Upper lobe of right lung (tissue), 1 donor: ENCODE results near the gene KCND1. TPM values are rescaled to one million over a fixed set of nuclear protein-coding genes. Genes with fewer than 3 reads are reported as not detected.

Experiments
- ATAC-seq: fragments of 200-7000 bp; cut with Tn5 transposase; one replicate; pipeline ENCODE4 v1.9.1; 2020; ENCODE audit warnings: mild to moderate bottlenecking, moderate library complexity
- DNase-seq: peaks from one replicate; pipeline ENCODE4 v3.0.0-alpha.2; 2020
- H3K27ac ChIP-seq: fragments of 200-600 bp; one replicate; pipeline ENCODE4 v1.8.0; 2022
- H3K27me3 ChIP-seq: fragments of 200-600 bp; one replicate; pipeline ENCODE4 v1.8.0; 2022; ENCODE audit warnings: mild to moderate bottlenecking
- H3K36me3 ChIP-seq: fragments of 200-600 bp; one replicate; pipeline ENCODE4 v1.8.0; 2022
- H3K4me1 ChIP-seq: fragments of 200-600 bp; one replicate; pipeline ENCODE4 v1.8.0; 2022
- H3K4me3 ChIP-seq: fragments of 200-600 bp; one replicate; pipeline ENCODE4 v1.8.0; 2022; ENCODE audit warnings: mild to moderate bottlenecking
- H3K9me3 ChIP-seq: fragments of 200-600 bp; one replicate; pipeline ENCODE4 v1.8.0; 2022
- CTCF ChIP-seq: fragments of 200-600 bp; IDR thresholded peaks from one replicate; pipeline ENCODE4 v1.8.0; 2022; ENCODE audit warnings: antibody characterized with exemption
- intact Hi-C: fragments of 100-400 bp; cut with DNase I; formaldehyde crosslinking; loops from one replicate; pipeline ENCODE4 v1.11.0; 2022
- total RNA-seq: library from RNA; stranded (reverse); fragmentation: NEBNext Ultra II Directional; extraction: Animal tissue kit (Norgen Biotek cat#: 25700); gene quantifications from one replicate; pipeline ENCODE4 v1.2.1, GENCODE V29; 2021
- donor health status: DM: no; HTN: yes; CAD: no; lungs with severe emphysema.

The KCND1 gene
- total RNA-seq, 1 donor from 2014 or later = 1.2 TPM

GRCh38 chrX:48978226-48978625 is 6.6 kb upstream of the KCND1 start:
- intact Hi-C loops = no loop called here
- ATAC-seq = no peak
- no peaks in the 10 kb centered on the region for H3K4me1 ChIP-seq

DNA sequence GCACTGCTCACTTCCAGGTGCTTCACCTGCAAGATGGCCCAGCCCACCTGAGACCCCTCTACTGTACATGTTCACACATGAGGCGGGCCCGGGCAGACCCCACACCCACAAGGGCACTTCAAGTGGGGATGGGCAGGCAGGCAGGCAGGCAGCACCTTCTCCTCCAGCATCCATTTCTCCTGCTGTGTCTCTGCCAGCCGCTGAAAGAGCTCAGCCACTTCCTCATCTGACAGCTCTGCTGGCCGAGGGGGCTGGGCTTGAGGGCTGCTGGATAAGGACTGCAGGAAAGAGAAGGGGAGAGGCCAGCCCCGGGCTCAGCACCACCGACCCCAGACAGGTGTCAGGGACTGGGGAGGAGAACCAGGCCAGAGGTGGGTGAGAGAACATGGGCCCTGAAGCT is 4.4 kb upstream of the KCND1 start:
- no peak for TF ChIP-seq CTCF
- no peak overlapping the region for H3K27ac ChIP-seq
- DNase-seq (no peak), ATAC-seq (no peak)
- peaks cover 19% of the 10 kb centered on the region for H3K36me3 ChIP-seq
- H3K4me3 ChIP-seq = no peak overlapping the region
- no peaks in the 10 kb centered on the region for H3K27me3 ChIP-seq
- intact Hi-C loops = no loop called here
- H3K9me3 ChIP-seq = no peaks in the 10 kb centered on the region
- H3K4me1 ChIP-seq = no peaks in the 10 kb centered on the region

More at GRCh38 chrX:48978226-48978625, 6.6 kb upstream of the KCND1 start:
- Histone ChIP-seq H3K4me3 (no peak overlapping the region), H3K36me3 (peaks cover 38% of the 10 kb centered on the region), H3K27ac (no peak overlapping the region), H3K27me3 (no peaks in the 10 kb centered on the region), H3K9me3 (no peaks in the 10 kb centered on the region)
- TF ChIP-seq CTCF = no peak
- DNase-seq = no peak

GRCh38 chrX:48975541-48975940 is 3.9 kb upstream of the KCND1 start:
- Histone ChIP-seq H3K4me1 (no peaks in the 10 kb centered on the region), H3K27me3 (no peaks in the 10 kb centered on the region), H3K36me3 (peaks cover 15% of the 10 kb centered on the region), H3K9me3 (no peaks in the 10 kb centered on the region), H3K27ac (no peak overlapping the region), H3K4me3 (no peak overlapping the region)
- DNase-seq (no peak), ATAC-seq (no peak)
- intact Hi-C loops = no loop called here
- no peak for TF ChIP-seq CTCF

DNA sequence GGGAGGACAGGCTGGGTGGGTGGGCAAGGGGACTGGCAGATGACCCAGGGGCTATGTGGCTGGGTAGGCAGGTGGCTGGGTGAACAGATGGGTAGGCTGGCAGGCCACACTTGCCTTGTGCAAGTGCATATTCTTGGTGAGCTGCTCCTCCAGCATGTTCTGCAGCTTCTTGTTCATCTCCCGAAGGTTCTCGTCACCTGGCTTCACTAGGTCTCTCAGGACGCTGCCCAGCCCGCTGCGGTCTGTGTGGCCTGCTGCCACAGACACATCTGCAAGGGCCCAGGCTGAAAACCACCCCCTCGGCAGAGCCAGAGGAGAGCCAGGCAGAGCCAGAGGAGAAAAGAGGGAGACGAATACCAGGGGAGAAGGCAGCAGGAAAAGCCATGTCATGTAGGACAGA is 3.4 kb upstream of the KCND1 start:
- peaks cover 15% of the 10 kb centered on the region for H3K36me3 ChIP-seq
- no peaks in the 10 kb centered on the region for H3K27me3 ChIP-seq
- TF ChIP-seq CTCF = no peak
- no peaks in the 10 kb centered on the region for H3K9me3 ChIP-seq
- intact Hi-C loops = no loop called here
- no peaks in the 10 kb centered on the region for H3K4me1 ChIP-seq
- H3K4me3 ChIP-seq = no peak overlapping the region
- no peak for ATAC-seq
- H3K27ac ChIP-seq = no peak overlapping the region
- no peak for DNase-seq

GRCh38 chrX:48974574-48974973 is 2.9 kb upstream of the KCND1 start:
- H3K9me3 ChIP-seq = no peaks in the 10 kb centered on the region
- no peaks in the 10 kb centered on the region for H3K4me1 ChIP-seq
- intact Hi-C loops = no loop called here
- no peak for DNase-seq
- no peak overlapping the region for H3K27ac ChIP-seq
- no peaks in the 10 kb centered on the region for H3K27me3 ChIP-seq
- TF ChIP-seq CTCF = no peak
- H3K4me3 ChIP-seq = no peak overlapping the region
- H3K36me3 ChIP-seq = peaks cover 12% of the 10 kb centered on the region
- no peak for ATAC-seq

GRCh38 chrX:48974033-48974432 is 2.4 kb upstream of the KCND1 start:
- H3K36me3 ChIP-seq = peaks cover 11% of the 10 kb centered on the region
- no peak overlapping the region for H3K4me3 ChIP-seq
- DNase-seq = no peak
- H3K27me3 ChIP-seq = no peaks in the 10 kb centered on the region
- no peak for TF ChIP-seq CTCF
- no peak for ATAC-seq
- no peaks in the 10 kb centered on the region for H3K4me1 ChIP-seq
- H3K9me3 ChIP-seq = no peaks in the 10 kb centered on the region
- no peak overlapping the region for H3K27ac ChIP-seq
- intact Hi-C loops = no loop called here
